H7 (cell line): ENCODE results near the gene PCGF2. TPM values are rescaled to one million over a fixed set of nuclear protein-coding genes. Genes with fewer than 3 reads are reported as not detected.
A peak's percentile ranks its signal among the peaks of the same experiment; 100 is the strongest.

Experiments used
- DNase-seq: peaks from one replicate; pipeline ENCODE4 v3.0.0; 2012
- H3K27me3 ChIP-seq: 2 replicates; pipeline ENCODE4 v1.6.0; 2011; ENCODE audit warnings: mild to moderate bottlenecking, low read length; ENCODE audit not compliant: control insufficient read depth, insufficient read depth
- H3K36me3 ChIP-seq: replicated peaks from 2 replicates; pipeline ENCODE4 v1.5.1; 2011; ENCODE audit warnings: low read length; ENCODE audit not compliant: control insufficient read depth, insufficient read depth
- H3K4me3 ChIP-seq: 2 replicates; pipeline ENCODE4 v1.5.1; 2011; ENCODE audit warnings: low read depth, mild to moderate bottlenecking, control low read depth, low read length, moderate library complexity; ENCODE audit not compliant: insufficient read depth
- total RNA-seq: library from RNA; depleted of rRNA; stranded (reverse); fragments of >200 nt; shearing (Covaris generic); gene quantifications from 2 replicates; pipeline ENCODE4 v1.2.3, GENCODE V29; 2014

The PCGF2 gene
- total RNA-seq, 1 experiment from 2014 or later = 19.3 TPM

- Histone ChIP-seq H3K27me3 (peaks cover 23% of the 10 kb centered on the region; the same call in 1 of the 2 replicates), H3K4me3 (no peak overlapping the region), H3K36me3 (no peaks in the 10 kb centered on the region; the same call in 1 of the 2 replicates)
- peak; percentile 32 for DNase-seq
Observed at GRCh38 chr17:38709864-38710603, 38.1 kb downstream of the PCGF2 start.

- DNase-seq = no peak
- Histone ChIP-seq H3K27me3 (peaks cover 29% of the 10 kb centered on the region), H3K36me3 (no peaks in the 10 kb centered on the region), H3K4me3 (no peak overlapping the region)
Observed at GRCh38 chr17:38709104-38709820, 38.9 kb downstream of the PCGF2 start.

GRCh38 chr17:38707678-38708351 is 40.3 kb downstream of the PCGF2 start:
- Histone ChIP-seq H3K36me3 (no peaks in the 10 kb centered on the region), H3K4me3 (peak overlapping the region; percentile 10; the same call in 1 of the 2 replicates), H3K27me3 (peaks cover 40% of the 10 kb centered on the region)
- peak; percentile 52 for DNase-seq

GRCh38 chr17:38706505-38707216 is 41.5 kb downstream of the PCGF2 start:
- peaks cover 50% of the 10 kb centered on the region for H3K27me3 ChIP-seq
- peak; percentile 63 for DNase-seq
- peak overlapping the region; percentile 42 for H3K4me3 ChIP-seq
- H3K36me3 ChIP-seq = no peaks in the 10 kb centered on the region

- Histone ChIP-seq H3K27me3 (peaks cover 57% of the 10 kb centered on the region), H3K36me3 (no peaks in the 10 kb centered on the region), H3K4me3 (peak overlapping the region; percentile 42)
- peak; percentile 89 for DNase-seq
Observed at GRCh38 chr17:38705803-38706504, 42.2 kb downstream of the PCGF2 start.

GRCh38 chr17:38705523-38705802 is 42.7 kb downstream of the PCGF2 start:
- Histone ChIP-seq H3K36me3 (no peaks in the 10 kb centered on the region), H3K4me3 (peak overlapping the region; percentile 42), H3K27me3 (peaks cover 62% of the 10 kb centered on the region)
- peak; percentile 91 for DNase-seq

GRCh38 chr17:38704606-38705522 is 43.3 kb downstream of the PCGF2 start, which contains the start of gene MLLT6:
Gene MLLT6, plus strand, starts transcription at chr17:38705273. Its CDS starts 360 bp downstream, at chr17:38705633.
- DNase-seq = peak; percentile 94
- peaks cover 67% of the 10 kb centered on the region for H3K27me3 ChIP-seq
- H3K4me3 ChIP-seq = peak within 1 kb of the TSS; percentile 42
- H3K36me3 ChIP-seq = no peaks in the 10 kb centered on the region

- Histone ChIP-seq H3K27me3 (peaks cover 75% of the 10 kb centered on the region), H3K4me3 (peak overlapping the region; percentile 42), H3K36me3 (no peaks in the 10 kb centered on the region)
- peak; percentile 99 for DNase-seq
Observed at GRCh38 chr17:38703742-38704605, 44.2 kb downstream of the PCGF2 start.

GRCh38 chr17:38702916-38703741 is 45.0 kb downstream of the PCGF2 start:
- peak; percentile 60 for DNase-seq
- Histone ChIP-seq H3K36me3 (no peaks in the 10 kb centered on the region), H3K4me3 (peak overlapping the region; percentile 60), H3K27me3 (peaks cover 76% of the 10 kb centered on the region)

GRCh38 chr17:38702166-38702915 is 45.8 kb downstream of the PCGF2 start:
- DNase-seq = peak; percentile 94
- H3K36me3 ChIP-seq = no peaks in the 10 kb centered on the region
- peak overlapping the region; percentile 60 for H3K4me3 ChIP-seq
- H3K27me3 ChIP-seq = peaks cover 71% of the 10 kb centered on the region

GRCh38 chr17:38701504-38702165 is 46.5 kb downstream of the PCGF2 start:
- Histone ChIP-seq H3K27me3 (peaks cover 68% of the 10 kb centered on the region), H3K4me3 (peak overlapping the region; percentile 60)
- DNase-seq = peak; percentile 34

More at GRCh38 chr17:38701504-38702165, 46.5 kb downstream of the PCGF2 start:
- no peaks in the 10 kb centered on the region for H3K36me3 ChIP-seq
